Measurements from ENCODE around the gene PSMG3.

The PSMG3 gene

GRCh38 chr7:1535100-1535458 is 34.8 kb downstream of the PSMG3 start:
- Histone ChIP-seq H3K4ac (ENCODE audit: low read depth, low read length) (no peak overlapping the region), H3K18ac (ENCODE audit: low read length) (no peak overlapping the region), H4K8ac (ENCODE audit: low read depth, low read length) (no peak overlapping the region), H2AK5ac (ENCODE audit: low read length) (no peak overlapping the region), H3K4me1 (ENCODE audit: control insufficient read depth, low read depth, low read length) (peaks cover 5% of the 10 kb centered on the region), H3K79me2 (ENCODE audit: control insufficient read depth, insufficient read depth, low read length) (peaks cover 9% of the 10 kb centered on the region), H2BK15ac (replicated peaks; ENCODE audit: low read depth) (no peak overlapping the region), H4K5ac (ENCODE audit: low read length) (no peak overlapping the region), H3K27ac (ENCODE audit: low read depth, low read length) (no peak overlapping the region), H3K4me2 (ENCODE audit: low read length) (no peak overlapping the region), H3K56ac (ENCODE audit: low read length) (no peak overlapping the region), H3K23ac (ENCODE audit: low read length) (no peak overlapping the region), H2BK120ac (ENCODE audit: low read depth, low read length) (no peak overlapping the region), H3K4me3 (ENCODE audit: low read length) (no peak overlapping the region), H3K9ac (ENCODE audit: low read length) (no peak overlapping the region), H2BK5ac (ENCODE audit: low read length) (no peak overlapping the region), H3K79me1 (ENCODE audit: low read length) (no peaks in the 10 kb centered on the region), H3K36me3 (ENCODE audit: control insufficient read depth, insufficient read depth, low read length) (no peaks in the 10 kb centered on the region), H3K27me3 (ENCODE audit: insufficient read depth, low read length, poor library complexity) (no peaks in the 10 kb centered on the region)
- no CpG with 5 or more reads among the region's 6 CpGs for WGBS (ENCODE audit: extremely low coverage, insufficient coverage, low lambda C conversion rate)
- no peak for DNase-seq

- WGBS (ENCODE audit: extremely low coverage, insufficient coverage, low lambda C conversion rate) = no CpG with 5 or more reads among the region's 30 CpGs
- Histone ChIP-seq H2AK5ac (ENCODE audit: low read length) (no peak overlapping the region), H3K4me3 (ENCODE audit: low read length) (no peak overlapping the region), H3K27ac (ENCODE audit: low read depth, low read length) (no peak overlapping the region), H3K23ac (ENCODE audit: low read length) (no peak overlapping the region), H3K4me2 (ENCODE audit: low read length) (no peak overlapping the region), H3K4ac (ENCODE audit: low read depth, low read length) (no peak overlapping the region), H2BK15ac (replicated peaks; ENCODE audit: low read depth) (no peak overlapping the region), H3K56ac (ENCODE audit: low read length) (no peak overlapping the region), H3K4me1 (ENCODE audit: control insufficient read depth, low read depth, low read length) (peaks cover 5% of the 10 kb centered on the region), H3K27me3 (ENCODE audit: insufficient read depth, low read length, poor library complexity) (no peaks in the 10 kb centered on the region), H3K18ac (ENCODE audit: low read length) (no peak overlapping the region), H3K36me3 (ENCODE audit: control insufficient read depth, insufficient read depth, low read length) (no peaks in the 10 kb centered on the region), H4K8ac (ENCODE audit: low read depth, low read length) (no peak overlapping the region), H3K9ac (ENCODE audit: low read length) (no peak overlapping the region), H2BK120ac (ENCODE audit: low read depth, low read length) (no peak overlapping the region), H2BK5ac (ENCODE audit: low read length) (no peak overlapping the region), H4K5ac (ENCODE audit: low read length) (no peak overlapping the region), H3K79me2 (ENCODE audit: control insufficient read depth, insufficient read depth, low read length) (peaks cover 9% of the 10 kb centered on the region), H3K79me1 (ENCODE audit: low read length) (no peaks in the 10 kb centered on the region)
- DNase-seq = no peak
Observed at GRCh38 chr7:1534330-1535099, 35.3 kb downstream of the PSMG3 start.

GRCh38 chr7:1533547-1534329 is 36.1 kb downstream of the PSMG3 start:
- peak; percentile 83 for DNase-seq
- H3K4me3 ChIP-seq (ENCODE audit: low read length) = no peak overlapping the region

DNA sequence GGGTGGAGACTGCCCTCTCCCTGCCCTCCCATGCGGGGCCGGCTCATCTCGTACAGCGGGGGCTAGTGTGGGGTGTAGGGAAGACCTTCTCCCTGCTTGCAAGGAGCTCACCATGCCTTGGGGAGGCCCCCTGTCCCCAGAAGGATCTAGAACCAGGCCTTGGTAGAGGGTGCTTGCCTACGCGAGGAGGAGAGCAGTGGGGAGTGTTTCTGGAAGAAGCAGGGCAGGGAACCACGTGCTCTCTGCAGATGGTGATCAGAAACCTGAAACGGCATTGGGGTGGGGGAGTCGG is 36.6 kb downstream of the PSMG3 start:
- Histone ChIP-seq H3K23ac (ENCODE audit: low read length) (no peak overlapping the region), H4K8ac (ENCODE audit: low read depth, low read length) (no peak overlapping the region), H2AK5ac (ENCODE audit: low read length) (no peak overlapping the region), H2BK15ac (replicated peaks; ENCODE audit: low read depth) (no peak overlapping the region), H2BK120ac (ENCODE audit: low read depth, low read length) (no peak overlapping the region), H3K4me2 (ENCODE audit: low read length) (no peak overlapping the region), H3K27ac (ENCODE audit: low read depth, low read length) (no peak overlapping the region), H4K5ac (ENCODE audit: low read length) (no peak overlapping the region), H2BK5ac (ENCODE audit: low read length) (no peak overlapping the region), H3K4me3 (ENCODE audit: low read length) (no peak overlapping the region), H3K4ac (ENCODE audit: low read depth, low read length) (no peak overlapping the region), H3K79me2 (ENCODE audit: control insufficient read depth, insufficient read depth, low read length) (peaks cover 9% of the 10 kb centered on the region), H3K27me3 (ENCODE audit: insufficient read depth, low read length, poor library complexity) (no peaks in the 10 kb centered on the region), H3K79me1 (ENCODE audit: low read length) (no peaks in the 10 kb centered on the region), H3K56ac (ENCODE audit: low read length) (peak overlapping the region; percentile 46), H3K18ac (ENCODE audit: low read length) (no peak overlapping the region), H3K4me1 (ENCODE audit: control insufficient read depth, low read depth, low read length) (peaks cover 5% of the 10 kb centered on the region), H3K9ac (ENCODE audit: low read length) (no peak overlapping the region), H3K36me3 (ENCODE audit: control insufficient read depth, insufficient read depth, low read length) (no peaks in the 10 kb centered on the region)
- no CpG with 5 or more reads among the region's 9 CpGs for WGBS (ENCODE audit: extremely low coverage, insufficient coverage, low lambda C conversion rate)
- DNase-seq = no peak

More at GRCh38 chr7:1533547-1534329, 36.1 kb downstream of the PSMG3 start:
- Histone ChIP-seq H4K8ac (ENCODE audit: low read depth, low read length) (no peak overlapping the region), H3K4me1 (ENCODE audit: control insufficient read depth, low read depth, low read length) (peaks cover 5% of the 10 kb centered on the region), H2AK5ac (ENCODE audit: low read length) (no peak overlapping the region), H3K18ac (ENCODE audit: low read length) (no peak overlapping the region), H3K4ac (ENCODE audit: low read depth, low read length) (no peak overlapping the region), H3K27me3 (ENCODE audit: insufficient read depth, low read length, poor library complexity) (no peaks in the 10 kb centered on the region), H2BK5ac (ENCODE audit: low read length) (no peak overlapping the region), H3K27ac (ENCODE audit: low read depth, low read length) (no peak overlapping the region), H3K79me1 (ENCODE audit: low read length) (no peaks in the 10 kb centered on the region), H2BK15ac (replicated peaks; ENCODE audit: low read depth) (no peak overlapping the region), H3K9ac (ENCODE audit: low read length) (no peak overlapping the region), H3K4me2 (ENCODE audit: low read length) (no peak overlapping the region), H3K23ac (ENCODE audit: low read length) (no peak overlapping the region), H3K36me3 (ENCODE audit: control insufficient read depth, insufficient read depth, low read length) (no peaks in the 10 kb centered on the region), H3K56ac (ENCODE audit: low read length) (no peak overlapping the region), H2BK120ac (ENCODE audit: low read depth, low read length) (no peak overlapping the region), H4K5ac (ENCODE audit: low read length) (no peak overlapping the region), H3K79me2 (ENCODE audit: control insufficient read depth, insufficient read depth, low read length) (peaks cover 9% of the 10 kb centered on the region)
- WGBS (ENCODE audit: extremely low coverage, insufficient coverage, low lambda C conversion rate) = no CpG with 5 or more reads among the region's 24 CpGs

DNA sequence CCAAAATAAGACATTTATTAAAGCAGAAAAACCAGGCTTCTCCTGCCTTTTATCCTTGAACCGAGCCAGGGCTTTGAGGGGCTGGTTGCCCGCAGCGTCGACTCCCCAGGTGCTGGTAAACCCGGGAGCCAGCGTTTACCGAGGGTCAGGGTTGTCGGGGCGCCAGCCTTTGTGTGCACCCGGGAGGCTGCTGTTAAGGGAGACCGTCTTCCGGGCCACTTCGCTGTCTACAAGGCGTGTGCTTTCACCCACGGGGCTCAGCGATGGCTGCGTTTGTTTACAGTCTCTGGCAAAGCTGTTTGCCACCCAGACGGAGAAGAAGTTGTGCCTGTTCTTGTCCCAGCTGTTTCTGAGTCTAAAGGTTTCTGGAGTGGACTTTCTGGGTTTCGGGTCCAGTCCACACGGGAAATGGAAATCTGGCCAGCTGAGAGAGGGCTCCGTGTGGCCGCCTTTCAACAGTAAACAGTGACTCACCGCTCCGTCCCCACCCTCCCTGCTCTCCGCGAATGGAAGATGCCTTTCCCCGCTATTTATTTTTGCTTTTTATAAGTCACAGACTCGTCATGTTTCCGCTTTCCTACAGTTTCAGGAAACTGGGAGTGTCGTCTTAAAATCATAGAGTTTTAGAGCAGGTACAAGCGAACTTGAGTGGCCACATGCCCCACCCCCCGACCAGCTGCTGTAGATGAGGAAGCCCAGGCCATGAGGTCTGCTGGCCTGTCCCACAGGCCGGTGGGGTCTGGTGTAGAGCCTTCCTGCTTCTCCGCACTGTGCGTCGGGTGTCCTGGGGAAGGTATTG is 37.2 kb downstream of the PSMG3 start:
- no peaks in the 10 kb centered on the region for H3K79me1 ChIP-seq (ENCODE audit: low read length)
- H3K23ac ChIP-seq (ENCODE audit: low read length) = no peak overlapping the region
- H3K27me3 ChIP-seq (ENCODE audit: insufficient read depth, low read length, poor library complexity) = no peaks in the 10 kb centered on the region
- no peak overlapping the region for H4K5ac ChIP-seq (ENCODE audit: low read length)
- H2AK5ac ChIP-seq (ENCODE audit: low read length) = no peak overlapping the region
- peaks cover 5% of the 10 kb centered on the region for H3K4me1 ChIP-seq (ENCODE audit: control insufficient read depth, low read depth, low read length)
- WGBS (ENCODE audit: extremely low coverage, insufficient coverage, low lambda C conversion rate) = no CpG with 5 or more reads among the region's 36 CpGs
- DNase-seq = no peak
- H3K36me3 ChIP-seq (ENCODE audit: control insufficient read depth, insufficient read depth, low read length) = no peaks in the 10 kb centered on the region
- no peak overlapping the region for H2BK120ac ChIP-seq (ENCODE audit: low read depth, low read length)
- H3K79me2 ChIP-seq (ENCODE audit: control insufficient read depth, insufficient read depth, low read length) = peaks cover 9% of the 10 kb centered on the region
- no peak overlapping the region for H4K8ac ChIP-seq (ENCODE audit: low read depth, low read length)
- no peak overlapping the region for H3K4me2 ChIP-seq (ENCODE audit: low read length)
- H3K27ac ChIP-seq (ENCODE audit: low read depth, low read length) = no peak overlapping the region
- no peak overlapping the region for H3K18ac ChIP-seq (ENCODE audit: low read length)
- no peak overlapping the region for H3K4me3 ChIP-seq (ENCODE audit: low read length)
- peak overlapping the region; percentile 46 for H3K56ac ChIP-seq (ENCODE audit: low read length)
- H2BK15ac ChIP-seq (replicated peaks; ENCODE audit: low read depth) = no peak overlapping the region
- no peak overlapping the region for H3K9ac ChIP-seq (ENCODE audit: low read length)
- H3K4ac ChIP-seq (ENCODE audit: low read depth, low read length) = no peak overlapping the region
- H2BK5ac ChIP-seq (ENCODE audit: low read length) = no peak overlapping the region

Measured in mesendoderm (in vitro differentiated cells).